Measurements from ENCODE around the gene PIK3C2A. TPM values are rescaled to one million over a fixed set of nuclear protein-coding genes. Genes with fewer than 3 reads are reported as not detected.
"Not testable (repeated sequence)": the region's sequence is repeated elsewhere in the genome, so short reads cannot be mapped to it uniquely, and the experiment has no call there.

PIK3C2A gene
- total RNA-seq = 10 to 100 TPM; 23.6 to 26.6 TPM

- peaks cover 2 to 6% of the 10 kb centered on the region in 2 donors for H3K36me3 Mint-ChIP-seq (ENCODE audit: insufficient read depth in 2 of 2)
Measured at GRCh38 chr11:17207317-17208256, at the start of gene PIK3C2A. Gene PIK3C2A, minus strand, starts transcription at chr11:17207986. Its CDS starts 38,245 bp downstream, at chr11:17169741.

GRCh38 chr11:17257196-17257595 is 49.4 kb upstream of the PIK3C2A start:
- H3K4me3 Mint-ChIP-seq = no peak overlapping the region
- H3K27me3 Mint-ChIP-seq (ENCODE audit: low read depth) = no peaks in the 10 kb centered on the region
- peaks cover 17% of the 10 kb centered on the region for H3K4me1 Mint-ChIP-seq (ENCODE audit: low read depth)
- no peak for DNase-seq
- no peaks in the 10 kb centered on the region for H3K36me3 Mint-ChIP-seq (ENCODE audit: insufficient read depth in 2 of 2)
- no peaks in the 10 kb centered on the region for H3K9me3 Mint-ChIP-seq
- no peak overlapping the region for H3K27ac Mint-ChIP-seq
- peak; percentile 39 to 41 for ATAC-seq (replicated peaks in 1 of 2)

More at GRCh38 chr11:17207317-17208256, at the start of gene PIK3C2A:
- DNase-seq = peak; percentile 97
- peak; percentile 98 for ATAC-seq (replicated peaks in 1 of 2)
- Mint-ChIP-seq H3K27me3 (ENCODE audit: low read depth) (no peaks in the 10 kb centered on the region), H3K4me1 (ENCODE audit: low read depth) (peaks cover 42% of the 10 kb centered on the region), H3K9me3 (no peaks in the 10 kb centered on the region), H3K4me3 (peak within 1 kb of the TSS; percentile 88 to 99), H3K27ac (peak within 1 kb of the TSS; percentile 97)

GRCh38 chr11:17256512-17256911 is 48.7 kb upstream of the PIK3C2A start:
- Mint-ChIP-seq H3K36me3 (ENCODE audit: insufficient read depth in 2 of 2) (no peaks in the 10 kb centered on the region), H3K27ac (peak overlapping the region; percentile 22), H3K27me3 (ENCODE audit: low read depth) (no peaks in the 10 kb centered on the region), H3K4me3 (peak overlapping the region in 1 of 2 donors; percentile 48), H3K4me1 (ENCODE audit: low read depth) (peaks cover 17% of the 10 kb centered on the region), H3K9me3 (no peaks in the 10 kb centered on the region)
- ATAC-seq (replicated peaks in 1 of 2) = peak; percentile 78 to 81
- no peak for DNase-seq

- DNase-seq (no peak), ATAC-seq (replicated peaks in 1 of 2) (peak; percentile 28 to 65)
- H3K36me3 Mint-ChIP-seq (ENCODE audit: insufficient read depth in 2 of 2) = peaks cover 0 to 2% of the 10 kb centered on the region in 2 donors
- H3K27ac Mint-ChIP-seq = no peak overlapping the region
- no peaks in the 10 kb centered on the region for H3K9me3 Mint-ChIP-seq
- H3K4me3 Mint-ChIP-seq = no peak overlapping the region
- peaks cover 17% of the 10 kb centered on the region for H3K4me1 Mint-ChIP-seq (ENCODE audit: low read depth)
- H3K27me3 Mint-ChIP-seq (ENCODE audit: low read depth) = peaks cover 16% of the 10 kb centered on the region
Measured at GRCh38 chr11:17252704-17253103, 44.9 kb upstream of the PIK3C2A start.

- H3K4me1 Mint-ChIP-seq (ENCODE audit: low read depth) = peaks cover under 1% of the 10 kb centered on the region
- peaks cover 1 to 2% of the 10 kb centered on the region in 2 donors for H3K36me3 Mint-ChIP-seq (ENCODE audit: insufficient read depth in 2 of 2)
- H3K27me3 Mint-ChIP-seq (ENCODE audit: low read depth) = peaks cover 23% of the 10 kb centered on the region
- H3K4me3 Mint-ChIP-seq = no peak overlapping the region
- no peak overlapping the region for H3K27ac Mint-ChIP-seq
- DNase-seq (no peak), ATAC-seq (replicated peaks in 1 of 2) (no peak)
- H3K9me3 Mint-ChIP-seq = no peaks in the 10 kb centered on the region
Measured at GRCh38 chr11:17250561-17251350, 43.0 kb upstream of the PIK3C2A start.

- DNase-seq (peak in 1 of 2 donors; percentile 6), ATAC-seq (replicated peaks in 1 of 2) (peak; percentile 87 to 88)
- Mint-ChIP-seq H3K4me3 (peak overlapping the region in 1 of 2 donors; percentile 4), H3K9me3 (no peaks in the 10 kb centered on the region), H3K4me1 (ENCODE audit: low read depth) (peaks cover 8% of the 10 kb centered on the region), H3K36me3 (ENCODE audit: insufficient read depth in 2 of 2) (peaks cover 0 to 1% of the 10 kb centered on the region in 2 donors), H3K27ac (no peak overlapping the region), H3K27me3 (ENCODE audit: low read depth) (peaks cover 48% of the 10 kb centered on the region)
Measured at GRCh38 chr11:17244046-17244445, 36.3 kb upstream of the PIK3C2A start.

- H3K36me3 Mint-ChIP-seq (ENCODE audit: insufficient read depth in 2 of 2); H3K4me1 Mint-ChIP-seq (ENCODE audit: low read depth); H3K9me3 Mint-ChIP-seq; ATAC-seq (replicated peaks in 1 of 2); H3K27ac Mint-ChIP-seq; DNase-seq; H3K4me3 Mint-ChIP-seq: not testable (repeated sequence)
- H3K27me3 Mint-ChIP-seq (ENCODE audit: low read depth) = peaks cover 55% of the 10 kb centered on the region
Measured at GRCh38 chr11:17242954-17243353, 35.2 kb upstream of the PIK3C2A start.

- no peaks in the 10 kb centered on the region for H3K36me3 Mint-ChIP-seq (ENCODE audit: insufficient read depth in 2 of 2)
- H3K27me3 Mint-ChIP-seq (ENCODE audit: low read depth) = peaks cover 55% of the 10 kb centered on the region
- H3K9me3 Mint-ChIP-seq = no peaks in the 10 kb centered on the region
- ATAC-seq (replicated peaks in 1 of 2) (no peak), DNase-seq (no peak)
- no peak overlapping the region for H3K27ac Mint-ChIP-seq
- peaks cover 8% of the 10 kb centered on the region for H3K4me1 Mint-ChIP-seq (ENCODE audit: low read depth)
- no peak overlapping the region for H3K4me3 Mint-ChIP-seq
Measured at GRCh38 chr11:17240780-17241179, 33.0 kb upstream of the PIK3C2A start.

- H3K9me3 Mint-ChIP-seq; H3K4me1 Mint-ChIP-seq (ENCODE audit: low read depth); DNase-seq; ATAC-seq (replicated peaks in 1 of 2); H3K4me3 Mint-ChIP-seq; H3K27ac Mint-ChIP-seq; H3K36me3 Mint-ChIP-seq (ENCODE audit: insufficient read depth in 2 of 2): not testable (repeated sequence)
- H3K27me3 Mint-ChIP-seq (ENCODE audit: low read depth) = peaks cover 61% of the 10 kb centered on the region
Measured at GRCh38 chr11:17239927-17240326, 32.1 kb upstream of the PIK3C2A start.

GRCh38 chr11:17238377-17238776 is 30.6 kb upstream of the PIK3C2A start:
- no peak overlapping the region for H3K27ac Mint-ChIP-seq
- DNase-seq (no peak), ATAC-seq (replicated peaks in 1 of 2) (no peak)
- H3K9me3 Mint-ChIP-seq = no peaks in the 10 kb centered on the region
- no peaks in the 10 kb centered on the region for H3K36me3 Mint-ChIP-seq (ENCODE audit: insufficient read depth in 2 of 2)
- H3K4me1 Mint-ChIP-seq (ENCODE audit: low read depth) = no peaks in the 10 kb centered on the region
- peaks cover 63% of the 10 kb centered on the region for H3K27me3 Mint-ChIP-seq (ENCODE audit: low read depth)
- no peak overlapping the region for H3K4me3 Mint-ChIP-seq

GRCh38 chr11:17233101-17233500 is 25.3 kb upstream of the PIK3C2A start:
- Mint-ChIP-seq H3K4me1 (ENCODE audit: low read depth) (peaks cover 21% of the 10 kb centered on the region), H3K4me3 (no peak overlapping the region), H3K27ac (no peak overlapping the region), H3K27me3 (ENCODE audit: low read depth) (peaks cover 44% of the 10 kb centered on the region), H3K36me3 (ENCODE audit: insufficient read depth in 2 of 2) (no peaks in the 10 kb centered on the region), H3K9me3 (no peaks in the 10 kb centered on the region)
- no peak for DNase-seq
- ATAC-seq (replicated peaks in 1 of 2) = no peak

- Mint-ChIP-seq H3K27ac (no peak overlapping the region), H3K9me3 (no peaks in the 10 kb centered on the region), H3K27me3 (ENCODE audit: low read depth) (peaks cover 37% of the 10 kb centered on the region), H3K36me3 (ENCODE audit: insufficient read depth in 2 of 2) (no peaks in the 10 kb centered on the region), H3K4me3 (peak overlapping the region in 1 of 2 donors; percentile 5), H3K4me1 (ENCODE audit: low read depth) (peaks cover 21% of the 10 kb centered on the region)
- ATAC-seq (replicated peaks in 1 of 2) (peak; percentile 95 to 98), DNase-seq (peak; percentile 65 to 68)
Measured at GRCh38 chr11:17230867-17231851, 23.4 kb upstream of the PIK3C2A start.

Measured in activated T-cell treated with anti-CD3 and anti-CD28 coated beads, Interleukin-2, amount 50 U/mL, for 72 hours (primary cell).